Measurements from ENCODE around the gene ABI3. TPM values are rescaled to one million over a fixed set of nuclear protein-coding genes. Genes with fewer than 3 reads are reported as not detected.

The ABI3 gene
- total RNA-seq, 6 experiments from 2014 or later, result 0.11 TPM; not detected in 5

GRCh38 chr17:49213399-49213798, 2.9 kb downstream of the ABI3 start:
- Mint-ChIP-seq H3K4me3 (no peak overlapping the region), H3K27ac (no peak overlapping the region), H3K27me3 (ENCODE audit: insufficient read depth) (peaks cover 36% of the 10 kb centered on the region), H3K4me1 (ENCODE audit: low read depth) (peaks cover 16% of the 10 kb centered on the region), H3K9me3 (no peaks in the 10 kb centered on the region), H3K36me3 (ENCODE audit: low read depth) (no peaks in the 10 kb centered on the region)
- TF ChIP-seq, protein P1, sequence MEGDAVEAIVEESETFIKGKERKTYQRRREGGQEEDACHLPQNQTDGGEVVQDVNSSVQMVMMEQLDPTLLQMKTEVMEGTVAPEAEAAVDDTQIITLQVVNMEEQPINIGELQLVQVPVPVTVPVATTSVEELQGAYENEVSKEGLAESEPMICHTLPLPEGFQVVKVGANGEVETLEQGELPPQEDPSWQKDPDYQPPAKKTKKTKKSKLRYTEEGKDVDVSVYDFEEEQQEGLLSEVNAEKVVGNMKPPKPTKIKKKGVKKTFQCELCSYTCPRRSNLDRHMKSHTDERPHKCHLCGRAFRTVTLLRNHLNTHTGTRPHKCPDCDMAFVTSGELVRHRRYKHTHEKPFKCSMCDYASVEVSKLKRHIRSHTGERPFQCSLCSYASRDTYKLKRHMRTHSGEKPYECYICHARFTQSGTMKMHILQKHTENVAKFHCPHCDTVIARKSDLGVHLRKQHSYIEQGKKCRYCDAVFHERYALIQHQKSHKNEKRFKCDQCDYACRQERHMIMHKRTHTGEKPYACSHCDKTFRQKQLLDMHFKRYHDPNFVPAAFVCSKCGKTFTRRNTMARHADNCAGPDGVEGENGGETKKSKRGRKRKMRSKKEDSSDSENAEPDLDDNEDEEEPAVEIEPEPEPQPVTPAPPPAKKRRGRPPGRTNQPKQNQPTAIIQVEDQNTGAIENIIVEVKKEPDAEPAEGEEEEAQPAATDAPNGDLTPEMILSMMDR (IDR thresholded peaks at IDR 0.05), result no peak
- no peak for DNase-seq

DNA sequence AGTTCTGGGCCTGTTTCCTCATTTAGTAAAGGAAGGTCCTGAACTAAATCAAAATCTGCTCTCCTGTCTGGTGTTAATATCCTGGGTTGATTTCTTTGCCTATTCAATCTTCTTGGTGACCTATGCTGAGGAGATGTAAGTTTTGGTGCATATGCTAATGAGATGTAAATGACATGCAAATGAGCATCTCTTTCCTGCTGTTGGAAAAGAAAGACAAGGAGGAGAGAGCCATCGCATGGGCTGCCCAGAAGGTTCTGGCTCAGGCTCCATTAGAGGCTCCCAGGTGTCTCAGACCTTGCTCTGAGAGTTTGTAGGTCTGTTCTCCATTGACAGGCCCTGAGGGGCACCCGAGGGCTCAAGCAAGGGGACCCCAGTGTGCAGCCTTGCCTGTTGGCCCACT, 3.3 kb downstream of the ABI3 start:
- no peak overlapping the region for H3K27ac Mint-ChIP-seq
- no peaks in the 10 kb centered on the region for H3K36me3 Mint-ChIP-seq (ENCODE audit: low read depth)
- H3K9me3 Mint-ChIP-seq, result no peaks in the 10 kb centered on the region
- H3K27me3 Mint-ChIP-seq (ENCODE audit: insufficient read depth), result peaks cover 35% of the 10 kb centered on the region
- no peak for DNase-seq
- TF ChIP-seq, protein P1 (IDR thresholded peaks at IDR 0.05), result no peak
- H3K4me1 Mint-ChIP-seq (ENCODE audit: low read depth), result peaks cover 14% of the 10 kb centered on the region
- no peak overlapping the region for H3K4me3 Mint-ChIP-seq

DNA sequence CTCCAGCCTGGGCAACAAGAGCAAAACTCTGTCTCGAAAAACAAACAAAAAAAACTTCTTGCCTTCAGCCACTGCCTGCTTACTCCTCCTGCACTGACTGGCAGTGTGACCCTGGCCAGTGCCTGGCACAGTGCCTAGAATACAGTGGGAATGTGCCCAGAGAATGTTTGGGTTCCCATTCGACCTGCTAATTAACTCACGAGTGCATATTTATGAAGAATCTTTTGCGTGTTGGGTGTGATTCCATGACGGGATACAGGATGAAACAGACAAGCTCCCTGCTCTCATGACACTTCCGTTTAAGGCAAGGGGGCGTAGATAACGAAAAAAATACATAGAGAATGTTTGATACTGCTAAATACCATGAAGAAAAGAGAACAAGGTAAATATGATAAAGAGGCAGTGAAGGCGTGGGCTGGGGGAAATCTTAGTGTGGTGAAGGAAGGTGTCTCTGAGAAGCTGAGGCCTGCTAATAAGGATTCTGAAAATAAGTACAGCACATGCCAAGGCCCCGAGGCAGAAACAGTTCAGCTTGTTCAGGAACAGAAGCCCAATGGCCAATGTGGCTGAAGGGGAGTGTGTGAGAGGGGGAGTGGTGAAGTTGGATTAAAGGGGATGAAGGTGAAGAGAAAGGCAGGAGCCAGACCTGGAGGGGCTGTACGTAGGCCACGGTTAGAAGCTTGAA, 4.3 kb downstream of the ABI3 start:
- no peak overlapping the region for H3K27ac Mint-ChIP-seq
- no peak for DNase-seq
- H3K36me3 Mint-ChIP-seq (ENCODE audit: low read depth), result no peaks in the 10 kb centered on the region
- TF ChIP-seq, protein P1 (IDR thresholded peaks at IDR 0.05), result no peak
- H3K9me3 Mint-ChIP-seq, result no peaks in the 10 kb centered on the region
- peaks cover 5% of the 10 kb centered on the region for H3K4me1 Mint-ChIP-seq (ENCODE audit: low read depth)
- peaks cover 27% of the 10 kb centered on the region for H3K27me3 Mint-ChIP-seq (ENCODE audit: insufficient read depth)
- no peak overlapping the region for H3K4me3 Mint-ChIP-seq

GRCh38 chr17:49216482-49216881, 6.0 kb downstream of the ABI3 start:
- H3K27me3 Mint-ChIP-seq (ENCODE audit: insufficient read depth), result peaks cover 20% of the 10 kb centered on the region
- no peak overlapping the region for H3K4me3 Mint-ChIP-seq

GRCh38 chr17:49216953-49217650, 6.6 kb downstream of the ABI3 start:
- peaks cover 18% of the 10 kb centered on the region for H3K27me3 Mint-ChIP-seq (ENCODE audit: insufficient read depth)
- H3K36me3 Mint-ChIP-seq (ENCODE audit: low read depth), result no peaks in the 10 kb centered on the region
- no peaks in the 10 kb centered on the region for H3K9me3 Mint-ChIP-seq
- H3K4me3 Mint-ChIP-seq, result no peak overlapping the region
- no peaks in the 10 kb centered on the region for H3K4me1 Mint-ChIP-seq (ENCODE audit: low read depth)
- no peak for DNase-seq
- H3K27ac Mint-ChIP-seq, result no peak overlapping the region
- TF ChIP-seq, protein P1 (IDR thresholded peaks at IDR 0.05), result no peak

More at GRCh38 chr17:49216482-49216881, 6.0 kb downstream of the ABI3 start:
- Mint-ChIP-seq H3K4me1 (ENCODE audit: low read depth) (no peaks in the 10 kb centered on the region), H3K9me3 (no peaks in the 10 kb centered on the region), H3K36me3 (ENCODE audit: low read depth) (no peaks in the 10 kb centered on the region), H3K27ac (no peak overlapping the region)
- TF ChIP-seq, protein P1 (IDR thresholded peaks at IDR 0.05), result no peak
- no peak for DNase-seq
